ENCODE measurements around the gene PTPN5. TPM values are rescaled to one million over a fixed set of nuclear protein-coding genes. Genes with fewer than 3 reads are reported as not detected.

Gene PTPN5
- total RNA-seq, 2 donors from 2014 or later: 1.4 to 5.3 TPM

DNA sequence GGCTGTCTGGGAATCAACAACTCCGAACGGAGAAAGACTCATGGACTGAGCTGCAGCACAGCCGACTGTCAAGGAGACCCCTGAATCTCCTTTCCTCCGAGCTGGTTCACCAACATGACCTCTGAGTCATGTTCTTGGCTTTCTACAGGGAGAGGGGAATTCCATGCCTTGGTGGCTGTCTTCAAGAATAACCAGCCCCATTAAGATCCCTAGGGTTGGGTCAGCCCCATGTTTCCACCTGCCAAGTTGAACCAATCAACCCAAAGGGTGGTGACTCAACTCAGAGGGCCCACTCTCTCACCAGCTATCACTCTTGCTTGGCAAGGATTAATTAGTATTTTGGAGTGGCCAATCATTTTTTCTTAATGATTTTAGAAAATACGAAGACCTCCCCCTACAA is 37.3 kb downstream of the PTPN5 start:
- Histone ChIP-seq H3K4me1 (no peaks in the 10 kb centered on the region), H3K9me3 (no peaks in the 10 kb centered on the region), H3K36me3 (no peaks in the 10 kb centered on the region), H3K27ac (no peak overlapping the region), H3K27me3 (no peaks in the 10 kb centered on the region), H3K4me3 (no peak overlapping the region)
- TF ChIP-seq, protein P1, sequence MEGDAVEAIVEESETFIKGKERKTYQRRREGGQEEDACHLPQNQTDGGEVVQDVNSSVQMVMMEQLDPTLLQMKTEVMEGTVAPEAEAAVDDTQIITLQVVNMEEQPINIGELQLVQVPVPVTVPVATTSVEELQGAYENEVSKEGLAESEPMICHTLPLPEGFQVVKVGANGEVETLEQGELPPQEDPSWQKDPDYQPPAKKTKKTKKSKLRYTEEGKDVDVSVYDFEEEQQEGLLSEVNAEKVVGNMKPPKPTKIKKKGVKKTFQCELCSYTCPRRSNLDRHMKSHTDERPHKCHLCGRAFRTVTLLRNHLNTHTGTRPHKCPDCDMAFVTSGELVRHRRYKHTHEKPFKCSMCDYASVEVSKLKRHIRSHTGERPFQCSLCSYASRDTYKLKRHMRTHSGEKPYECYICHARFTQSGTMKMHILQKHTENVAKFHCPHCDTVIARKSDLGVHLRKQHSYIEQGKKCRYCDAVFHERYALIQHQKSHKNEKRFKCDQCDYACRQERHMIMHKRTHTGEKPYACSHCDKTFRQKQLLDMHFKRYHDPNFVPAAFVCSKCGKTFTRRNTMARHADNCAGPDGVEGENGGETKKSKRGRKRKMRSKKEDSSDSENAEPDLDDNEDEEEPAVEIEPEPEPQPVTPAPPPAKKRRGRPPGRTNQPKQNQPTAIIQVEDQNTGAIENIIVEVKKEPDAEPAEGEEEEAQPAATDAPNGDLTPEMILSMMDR (IDR thresholded peaks at IDR 0.05): no peak
- no peak for DNase-seq (ENCODE audit: low spot score)

DNA sequence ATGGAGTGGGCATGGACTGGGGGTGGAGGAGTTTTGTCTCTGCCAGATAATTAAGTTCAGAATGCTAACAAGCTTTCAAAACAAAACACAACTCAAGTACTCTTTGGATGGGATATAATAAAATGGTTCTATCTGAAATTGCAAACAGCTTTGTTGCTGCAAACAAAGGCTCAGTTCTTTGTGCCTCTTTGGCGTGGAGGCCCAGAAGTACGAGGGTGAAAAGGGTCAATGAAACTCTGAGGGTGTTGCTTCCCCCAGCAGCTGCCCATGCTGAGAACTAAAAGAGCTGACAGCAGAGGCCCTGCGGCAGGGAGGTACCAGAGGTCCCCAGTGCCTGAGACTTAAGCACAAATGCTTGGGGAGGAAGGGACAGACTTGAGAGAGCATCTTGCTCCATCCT is 39.1 kb downstream of the PTPN5 start:
- no peak overlapping the region for H3K27ac ChIP-seq
- no peaks in the 10 kb centered on the region for H3K9me3 ChIP-seq
- TF ChIP-seq, protein P1 (IDR thresholded peaks at IDR 0.05): no peak
- H3K27me3 ChIP-seq: no peaks in the 10 kb centered on the region
- no peak for DNase-seq (ENCODE audit: low spot score)
- no peaks in the 10 kb centered on the region for H3K4me1 ChIP-seq
- H3K4me3 ChIP-seq: no peak overlapping the region
- H3K36me3 ChIP-seq: no peaks in the 10 kb centered on the region

DNA sequence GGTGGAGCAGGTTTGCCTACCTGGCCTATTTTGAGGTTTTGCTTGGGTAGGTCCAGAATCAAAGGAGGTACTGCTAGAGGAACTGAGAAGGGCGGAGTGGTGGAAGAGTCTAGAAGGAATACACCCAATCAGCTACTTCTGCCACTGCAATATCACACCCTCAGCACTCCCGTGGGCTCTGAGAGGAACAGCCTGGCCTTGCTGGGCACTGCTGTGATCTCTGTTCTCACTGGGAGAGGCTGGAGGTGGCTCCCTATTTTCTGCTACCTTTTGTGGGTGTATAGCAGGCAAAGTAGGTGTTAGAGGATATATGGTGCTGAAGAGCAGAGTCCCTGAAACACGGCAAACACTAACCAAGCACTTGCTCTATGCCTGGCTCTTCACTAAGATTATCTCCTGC is 40.7 kb downstream of the PTPN5 start:
- DNase-seq (ENCODE audit: low spot score): no peak
- no peaks in the 10 kb centered on the region for H3K36me3 ChIP-seq
- no peaks in the 10 kb centered on the region for H3K27me3 ChIP-seq
- H3K4me1 ChIP-seq: no peaks in the 10 kb centered on the region
- H3K4me3 ChIP-seq: no peak overlapping the region
- TF ChIP-seq, protein P1 (IDR thresholded peaks at IDR 0.05): no peak
- no peak overlapping the region for H3K27ac ChIP-seq
- H3K9me3 ChIP-seq: no peaks in the 10 kb centered on the region

DNA sequence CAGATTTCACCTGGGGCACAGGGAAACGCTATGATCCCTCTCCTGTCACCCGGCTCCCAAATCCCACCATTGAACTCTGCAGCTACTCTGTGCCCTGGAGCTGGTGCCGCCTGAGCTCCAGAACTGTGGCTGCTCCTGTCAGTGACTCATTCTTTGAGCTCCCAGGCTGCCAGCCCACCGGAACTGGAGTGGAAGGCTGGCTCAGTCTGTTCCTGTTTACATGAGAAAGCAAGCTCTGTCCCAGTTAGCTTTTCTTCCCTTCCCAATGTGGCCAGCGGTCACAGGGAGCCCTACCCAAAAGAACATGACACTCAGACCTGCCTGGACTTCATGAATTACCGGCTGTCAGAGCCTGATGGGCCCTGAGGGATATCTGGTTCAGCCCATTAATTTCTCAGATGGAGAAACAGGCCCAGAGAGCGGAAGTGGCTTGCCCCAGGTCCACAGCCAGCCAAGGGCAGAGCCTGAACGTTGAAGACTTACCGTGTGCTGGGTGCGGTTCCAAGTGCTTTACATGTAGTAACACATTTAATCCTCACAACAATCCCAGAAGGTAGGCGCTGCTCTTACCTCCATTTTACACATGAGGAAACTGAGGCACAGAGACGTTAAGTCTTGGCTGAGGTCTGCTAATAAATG is 41.8 kb downstream of the PTPN5 start:
- TF ChIP-seq, protein P1 (IDR thresholded peaks at IDR 0.05): no peak
- H3K27me3 ChIP-seq: no peaks in the 10 kb centered on the region
- no peaks in the 10 kb centered on the region for H3K36me3 ChIP-seq
- peak; percentile 62 for DNase-seq (ENCODE audit: low spot score)
- H3K4me1 ChIP-seq: no peaks in the 10 kb centered on the region
- no peak overlapping the region for H3K27ac ChIP-seq
- H3K9me3 ChIP-seq: no peaks in the 10 kb centered on the region
- no peak overlapping the region for H3K4me3 ChIP-seq

DNA sequence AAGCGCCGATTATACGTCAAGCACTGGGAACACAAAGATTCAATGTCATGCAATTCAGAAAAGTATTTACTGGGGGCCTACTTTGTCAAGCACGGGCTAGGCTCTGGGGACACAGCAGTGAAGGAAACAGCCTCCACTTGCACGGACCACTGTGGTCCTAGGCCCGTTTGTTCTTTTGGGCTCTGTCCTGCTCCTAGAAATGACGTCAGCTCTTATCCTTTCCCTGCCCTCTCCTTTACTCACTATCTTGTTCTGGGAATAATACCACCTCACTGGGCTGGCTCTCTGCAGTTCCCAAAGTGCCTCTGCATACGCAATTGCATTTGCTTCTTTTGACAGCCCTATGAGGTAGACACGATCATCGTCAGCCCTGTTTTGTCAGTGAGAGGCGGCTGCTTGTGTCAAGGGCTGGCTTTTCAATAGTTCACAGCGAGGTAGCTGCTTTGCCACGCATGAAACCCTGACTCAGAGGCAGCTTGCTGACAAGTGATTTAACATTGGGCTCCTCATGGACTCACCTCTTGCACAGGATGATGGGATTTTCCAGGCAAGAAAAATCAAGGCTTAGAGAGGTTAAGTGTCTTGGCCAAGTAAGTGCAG is 42.7 kb downstream of the PTPN5 start:
- TF ChIP-seq, protein P1 (IDR thresholded peaks at IDR 0.05): no peak
- Histone ChIP-seq H3K4me3 (no peak overlapping the region), H3K27ac (no peak overlapping the region), H3K36me3 (no peaks in the 10 kb centered on the region), H3K27me3 (no peaks in the 10 kb centered on the region), H3K9me3 (no peaks in the 10 kb centered on the region), H3K4me1 (no peaks in the 10 kb centered on the region)
- DNase-seq (ENCODE audit: low spot score): no peak

DNA sequence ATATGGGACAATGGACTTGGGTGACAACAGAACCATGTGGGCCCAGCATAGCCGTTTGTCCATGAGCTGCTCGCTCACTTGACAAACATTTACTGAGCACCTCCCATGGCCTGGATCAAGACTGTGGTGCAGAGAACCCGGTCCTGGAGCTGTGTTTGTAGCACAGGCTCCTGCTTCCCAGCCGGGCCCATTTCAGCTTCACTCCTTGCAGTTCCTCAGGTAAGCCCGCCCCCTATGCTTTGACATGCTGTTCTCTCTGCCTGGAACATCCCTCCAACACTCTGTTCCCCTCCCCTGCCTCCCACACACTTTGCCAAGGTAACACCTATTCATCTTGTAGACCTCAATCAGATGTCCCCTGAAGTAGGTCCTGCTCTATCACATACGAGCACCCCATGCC is 46.3 kb downstream of the PTPN5 start:
- Histone ChIP-seq H3K4me1 (no peaks in the 10 kb centered on the region), H3K36me3 (no peaks in the 10 kb centered on the region), H3K27me3 (no peaks in the 10 kb centered on the region), H3K9me3 (no peaks in the 10 kb centered on the region), H3K27ac (no peak overlapping the region), H3K4me3 (no peak overlapping the region)
- TF ChIP-seq, protein P1 (IDR thresholded peaks at IDR 0.05): no peak
- no peak for DNase-seq (ENCODE audit: low spot score)

All from right atrium auricular region (tissue), 2 donors.